PC-9 (cell line): ENCODE results near the gene ITGA4. TPM values are rescaled to one million over a fixed set of nuclear protein-coding genes. Genes with fewer than 3 reads are reported as not detected.

Experiments used
- BruUV-seq: library from RNA; stranded (reverse); fragments of 400-500 nt; replicated peaks from 2 replicates; lab custom pipeline; 2021; lab: Mats Ljungman, UMichigan
- CTCF ChIA-PET: fragments of 300-600 bp; sonication (Branson Sonifier 250); formaldehyde crosslinking; loops from one replicate; lab custom pipeline; 2022; ENCODE audit warnings: antibody characterized with exemption; lab: Charles Lee
- POLR2A ChIA-PET: fragments of 300-600 bp; sonication (Branson Sonifier 250); formaldehyde crosslinking; loops from one replicate; lab custom pipeline; 2022; ENCODE audit warnings: antibody characterized with exemption; ENCODE audit not compliant: unreplicated experiment; lab: Charles Lee
- DNase-seq, 2 experiments: peaks; one replicate each; pipeline versions ENCODE4 v3.0.0 to v3.0.0-alpha.2; 2015 to 2022; ENCODE audit warnings: mixed read lengths in 1 of 2
- H2AFZ ChIP-seq: fragments of 200-600 bp; sonication (generic); 2 replicates; pipeline ENCODE4 v1.8.1; 2017; ENCODE audit warnings: antibody characterized with exemption
- H3F3A ChIP-seq: fragments of 200-600 bp; sonication (generic); 2 replicates; pipeline ENCODE4 v1.8.1; 2017; ENCODE audit warnings: antibody characterized with exemption, mild to moderate bottlenecking, low read depth; ENCODE audit not compliant: insufficient read depth
- H3K27ac ChIP-seq: fragments of 200-600 bp; sonication (generic); 2 replicates; pipeline ENCODE4 v1.6.1; 2016; ENCODE audit warnings: mixed run types
- H3K27me3 ChIP-seq: fragments of 200-600 bp; sonication (generic); 2 replicates; pipeline ENCODE4 v1.6.1; 2016; ENCODE audit warnings: low read depth, mixed run types; ENCODE audit not compliant: insufficient read depth
- H3K36me3 ChIP-seq: fragments of 200-600 bp; sonication (generic); 2 replicates; pipeline ENCODE4 v1.6.1; 2016; ENCODE audit warnings: low read depth, mixed run types
- H3K4me1 ChIP-seq: fragments of 200-600 bp; sonication (generic); replicated peaks from 2 replicates; pipeline ENCODE4 v1.6.1; 2016; ENCODE audit warnings: mixed run types; ENCODE audit not compliant: insufficient read depth
- H3K4me2 ChIP-seq: fragments of 200-600 bp; sonication (generic); 2 replicates; pipeline ENCODE4 v1.6.1; 2017; ENCODE audit warnings: mixed run types
- H3K4me3 ChIP-seq: fragments of 200-600 bp; sonication (generic); 2 replicates; pipeline ENCODE4 v1.6.1; 2016; ENCODE audit warnings: mixed run types
- H3K79me2 ChIP-seq: fragments of 200-600 bp; sonication (generic); 2 replicates; pipeline ENCODE4 v1.6.1; 2017; ENCODE audit warnings: low read depth, mixed run types
- H3K9me2 ChIP-seq: fragments of 200-600 bp; sonication (generic); 2 replicates; pipeline ENCODE4 v1.8.1; 2017; ENCODE audit warnings: mild to moderate bottlenecking; ENCODE audit not compliant: insufficient read depth
- H3K9me3 ChIP-seq: fragments of 200-600 bp; sonication (generic); 2 replicates; pipeline ENCODE4 v1.8.1; 2016; ENCODE audit warnings: low read depth; ENCODE audit not compliant: insufficient read depth
- H4K20me1 ChIP-seq: fragments of 200-600 bp; sonication (generic); 2 replicates; pipeline ENCODE4 v1.8.1; 2017; ENCODE audit not compliant: insufficient read depth
- EZH2 ChIP-seq: fragments of 200-600 bp; sonication (generic); IDR thresholded peaks from 2 replicates; pipeline ENCODE4 v1.8.0; 2017; ENCODE audit warnings: antibody characterized with exemption, low read depth
- intact Hi-C: fragments of 100-400 bp; cut with micrococcal nuclease; formaldehyde crosslinking; loops from one replicate; pipeline ENCODE4 v1.10.0; 2022; ENCODE audit not compliant: unreplicated experiment
- total RNA-seq: library from RNA; stranded (reverse); gene quantifications from 2 replicates; pipeline ENCODE4 v1.2.3, GENCODE V29; 2021
- TF ChIP-seq, protein P1 (sequence below): fragments of 200-600 bp; sonication (generic); conservative IDR thresholded peaks from 2 replicates; pipeline ENCODE4 v1.6.1; 2017; ENCODE audit warnings: mixed run types, antibody characterized with exemption, mild to moderate bottlenecking, moderate library complexity

Gene ITGA4
- total RNA-seq, 1 experiment from 2014 or later, result 0.35 TPM

DNA sequence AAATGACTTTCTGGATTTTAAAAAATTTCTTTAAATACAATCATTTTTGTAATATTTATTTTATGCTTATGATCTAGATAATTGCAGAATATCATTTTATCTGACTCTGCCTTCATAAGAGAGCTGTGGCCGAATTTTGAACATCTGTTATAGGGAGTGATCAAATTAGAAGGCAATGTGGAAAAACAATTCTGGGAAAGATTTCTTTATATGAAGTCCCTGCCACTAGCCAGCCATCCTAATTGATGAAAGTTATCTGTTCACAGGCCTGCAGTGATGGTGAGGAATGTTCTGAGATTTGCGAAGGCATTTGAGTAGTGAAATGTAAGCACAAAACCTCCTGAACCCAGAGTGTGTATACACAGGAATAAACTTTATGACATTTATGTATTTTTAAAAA is 79.5 kb downstream of the ITGA4 start:
- ChIA-PET POLR2A (no interaction called here), CTCF (no interaction called here)
- no peaks in the 10 kb centered on the region for H3K4me1 ChIP-seq

DNA sequence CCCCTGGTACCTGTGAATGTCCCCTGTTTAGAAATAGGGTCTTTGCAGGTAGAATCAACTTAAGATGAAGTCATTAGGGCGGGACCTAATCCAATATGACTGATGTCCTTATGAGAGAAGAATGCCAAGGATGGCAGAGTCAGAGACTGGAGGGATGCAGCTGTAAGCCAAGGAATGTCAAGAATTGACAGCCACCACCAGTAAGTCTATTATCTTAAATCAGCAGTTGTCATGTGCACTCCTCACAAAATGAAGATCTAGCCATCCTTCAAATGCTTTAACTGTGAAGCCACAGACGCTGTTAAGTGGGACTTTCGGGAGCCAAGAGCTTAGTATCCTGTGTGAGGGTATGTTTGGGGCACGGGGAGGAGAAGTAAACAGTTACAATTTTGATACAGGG is 83.2 kb downstream of the ITGA4 start:
- H3K27ac ChIP-seq, result no peak overlapping the region
- H3K9me3 ChIP-seq, result no peaks in the 10 kb centered on the region
- ChIA-PET CTCF (no interaction called here), POLR2A (no interaction called here)
- H3F3A ChIP-seq, result peaks cover 2% of the 10 kb centered on the region
- no peaks in the 10 kb centered on the region for H3K27me3 ChIP-seq
- no peak overlapping the region for H2AFZ ChIP-seq
- H3K4me2 ChIP-seq, result no peak overlapping the region
- intact Hi-C loops, result no loop called here
- H3K9me2 ChIP-seq, result no peaks in the 10 kb centered on the region; the same call in 1 of the 2 replicates
- DNase-seq, result no peak
- H3K79me2 ChIP-seq, result no peaks in the 10 kb centered on the region
- H3K4me1 ChIP-seq, result peaks cover 3% of the 10 kb centered on the region; the same call in 1 of the 2 replicates
- no peaks in the 10 kb centered on the region for H4K20me1 ChIP-seq
- H3K36me3 ChIP-seq, result no peaks in the 10 kb centered on the region
- TF ChIP-seq, protein P1, sequence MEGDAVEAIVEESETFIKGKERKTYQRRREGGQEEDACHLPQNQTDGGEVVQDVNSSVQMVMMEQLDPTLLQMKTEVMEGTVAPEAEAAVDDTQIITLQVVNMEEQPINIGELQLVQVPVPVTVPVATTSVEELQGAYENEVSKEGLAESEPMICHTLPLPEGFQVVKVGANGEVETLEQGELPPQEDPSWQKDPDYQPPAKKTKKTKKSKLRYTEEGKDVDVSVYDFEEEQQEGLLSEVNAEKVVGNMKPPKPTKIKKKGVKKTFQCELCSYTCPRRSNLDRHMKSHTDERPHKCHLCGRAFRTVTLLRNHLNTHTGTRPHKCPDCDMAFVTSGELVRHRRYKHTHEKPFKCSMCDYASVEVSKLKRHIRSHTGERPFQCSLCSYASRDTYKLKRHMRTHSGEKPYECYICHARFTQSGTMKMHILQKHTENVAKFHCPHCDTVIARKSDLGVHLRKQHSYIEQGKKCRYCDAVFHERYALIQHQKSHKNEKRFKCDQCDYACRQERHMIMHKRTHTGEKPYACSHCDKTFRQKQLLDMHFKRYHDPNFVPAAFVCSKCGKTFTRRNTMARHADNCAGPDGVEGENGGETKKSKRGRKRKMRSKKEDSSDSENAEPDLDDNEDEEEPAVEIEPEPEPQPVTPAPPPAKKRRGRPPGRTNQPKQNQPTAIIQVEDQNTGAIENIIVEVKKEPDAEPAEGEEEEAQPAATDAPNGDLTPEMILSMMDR, result no peak
- no peak for TF ChIP-seq EZH2
- no peak overlapping the region for H3K4me3 ChIP-seq
- no TSS peak for BruUV-seq

More for the DNA sequence above, 79.5 kb downstream of the ITGA4 start:
- BruUV-seq, result no TSS peak
- Histone ChIP-seq H3K79me2 (no peaks in the 10 kb centered on the region), H3K9me2 (peaks cover 4% of the 10 kb centered on the region; the same call in 1 of the 2 replicates), H3K27ac (no peak overlapping the region), H2AFZ (no peak overlapping the region), H3K4me3 (no peak overlapping the region), H4K20me1 (no peaks in the 10 kb centered on the region), H3K27me3 (no peaks in the 10 kb centered on the region), H3K9me3 (no peaks in the 10 kb centered on the region), H3K36me3 (no peaks in the 10 kb centered on the region), H3K4me2 (no peak overlapping the region), H3F3A (no peaks in the 10 kb centered on the region)
- DNase-seq, result no peak
- TF ChIP-seq EZH2, result no peak
- TF ChIP-seq, protein P1, result no peak
- intact Hi-C loops, result no loop called here

DNA sequence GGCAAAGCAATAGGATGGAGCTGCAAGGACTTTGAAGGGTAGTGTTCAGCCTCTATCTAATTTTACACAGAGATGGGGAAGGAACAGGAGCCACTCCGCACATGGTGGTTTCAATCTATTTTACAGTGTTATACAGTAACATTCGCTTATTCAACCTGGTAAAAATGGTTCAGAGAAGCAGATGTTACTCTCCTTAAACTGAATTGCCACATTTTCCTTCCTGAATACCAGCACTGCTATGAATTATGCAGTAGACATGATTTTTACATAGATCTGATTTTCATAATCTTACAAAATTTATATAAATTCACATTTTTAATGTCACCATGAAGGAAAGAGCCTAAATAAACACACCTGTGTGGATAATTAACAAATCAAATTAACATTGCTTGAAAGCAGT is 85.0 kb downstream of the ITGA4 start:
- Histone ChIP-seq H2AFZ (no peak overlapping the region), H3K4me2 (no peak overlapping the region), H4K20me1 (no peaks in the 10 kb centered on the region), H3K27ac (no peak overlapping the region), H3K4me1 (peaks cover 20% of the 10 kb centered on the region), H3K36me3 (no peaks in the 10 kb centered on the region), H3K79me2 (no peaks in the 10 kb centered on the region), H3F3A (peaks cover 17% of the 10 kb centered on the region), H3K4me3 (no peak overlapping the region), H3K9me2 (no peaks in the 10 kb centered on the region; the same call in 1 of the 2 replicates), H3K27me3 (no peaks in the 10 kb centered on the region), H3K9me3 (no peaks in the 10 kb centered on the region)
- no TSS peak for BruUV-seq
- intact Hi-C loops, result no loop called here
- TF ChIP-seq EZH2, result no peak
- TF ChIP-seq, protein P1, result no peak
- DNase-seq, result no peak
- CTCF ChIA-PET, result no interaction called here
- POLR2A ChIA-PET, result no interaction called here
